Measurements from ENCODE around the gene ARHGEF17. TPM values are rescaled to one million over a fixed set of nuclear protein-coding genes. Genes with fewer than 3 reads are reported as not detected.

The ARHGEF17 gene
- polyA plus RNA-seq, 3 donors = 0.16 to 1.2 (median 0.55) TPM

- Histone ChIP-seq H3K27ac (ENCODE audit: low read depth in 1 of 2, low read length in 2 of 2) (no peak overlapping the region), H3K4me3 (replicated peaks in 1 of 3; ENCODE audit: low read depth in 2 of 3, low read length in 3 of 3) (no peak overlapping the region), H3K9me3 (replicated peaks in 1 of 2; ENCODE audit: control insufficient read depth in 1 of 2, insufficient read depth in 1 of 2, low read length in 2 of 2) (no peaks in the 10 kb centered on the region), H2AFZ (ENCODE audit: insufficient read depth, low read depth, low read length, poor library complexity, severe bottlenecking) (no peak overlapping the region), H3K36me3 (replicated peaks in 1 of 2; ENCODE audit: control insufficient read depth in 1 of 2, insufficient read depth in 2 of 2, low read length in 2 of 2) (no peaks in the 10 kb centered on the region), H3K27me3 (ENCODE audit: control insufficient read depth in 2 of 2, insufficient read depth in 2 of 2, low read length in 2 of 2) (peaks cover 0 to 13% of the 10 kb centered on the region in 2 donors), H3K9ac (ENCODE audit: insufficient read depth, low read length, poor library complexity, severe bottlenecking) (no peak overlapping the region), H4K20me1 (ENCODE audit: insufficient read depth, low read length) (no peaks in the 10 kb centered on the region), H3K4me2 (replicated peaks; ENCODE audit: extremely low read depth, low read length, poor library complexity, severe bottlenecking) (no peak overlapping the region), H3K79me2 (ENCODE audit: insufficient read depth, low read length) (no peaks in the 10 kb centered on the region), H3K4me1 (ENCODE audit: control insufficient read depth in 1 of 2, insufficient read depth in 2 of 2, low read length in 2 of 2) (peaks cover 26 to 38% of the 10 kb centered on the region in 2 donors)
- TF ChIP-seq CTCF (IDR thresholded peaks at IDR 0.05) = no peak
- Mint-ChIP-seq H3K27ac (no peak overlapping the region), H3K4me1 (peaks cover 24% of the 10 kb centered on the region), H3K9me3 (peaks cover 0 to 1% (median 0%) of the 10 kb centered on the region in 7 donors), H3K4me3 (no peak overlapping the region), H3K36me3 (peaks cover 5 to 6% of the 10 kb centered on the region in 2 donors), H3K27me3 (ENCODE audit: low read depth in 3 of 3) (peaks cover 14 to 24% (median 17%) of the 10 kb centered on the region in 3 donors)
- intact Hi-C loops (cut with micrococcal nuclease) = no loop called here
- no peak for DNase-seq
- WGBS (ENCODE audit: insufficient coverage) = 88% methylated on average over 3 of the region's 6 CpGs
Measured at GRCh38 chr11:73312851-73313327, 4.8 kb downstream of the ARHGEF17 start.

GRCh38 chr11:73313652-73314051 lies 5.6 kb downstream of the ARHGEF17 start:
- Histone ChIP-seq H3K4me2 (replicated peaks; ENCODE audit: extremely low read depth, low read length, poor library complexity, severe bottlenecking) (no peak overlapping the region), H3K4me1 (ENCODE audit: control insufficient read depth in 1 of 2, insufficient read depth in 2 of 2, low read length in 2 of 2) (peaks cover 21 to 30% of the 10 kb centered on the region in 2 donors), H4K20me1 (ENCODE audit: insufficient read depth, low read length) (no peaks in the 10 kb centered on the region), H3K79me2 (ENCODE audit: insufficient read depth, low read length) (no peaks in the 10 kb centered on the region), H3K27ac (ENCODE audit: low read depth in 1 of 2, low read length in 2 of 2) (no peak overlapping the region), H2AFZ (ENCODE audit: insufficient read depth, low read depth, low read length, poor library complexity, severe bottlenecking) (peak overlapping the region; percentile 46), H3K27me3 (ENCODE audit: control insufficient read depth in 2 of 2, insufficient read depth in 2 of 2, low read length in 2 of 2) (peaks cover 0 to 11% of the 10 kb centered on the region in 2 donors), H3K9ac (ENCODE audit: insufficient read depth, low read length, poor library complexity, severe bottlenecking) (no peak overlapping the region), H3K36me3 (replicated peaks in 1 of 2; ENCODE audit: control insufficient read depth in 1 of 2, insufficient read depth in 2 of 2, low read length in 2 of 2) (no peaks in the 10 kb centered on the region), H3K9me3 (replicated peaks in 1 of 2; ENCODE audit: control insufficient read depth in 1 of 2, insufficient read depth in 1 of 2, low read length in 2 of 2) (no peaks in the 10 kb centered on the region), H3K4me3 (replicated peaks in 1 of 3; ENCODE audit: low read depth in 2 of 3, low read length in 3 of 3) (no peak overlapping the region)
- Mint-ChIP-seq H3K36me3 (peaks cover 5 to 6% of the 10 kb centered on the region in 2 donors), H3K9me3 (peaks cover 0 to 1% (median 0%) of the 10 kb centered on the region in 7 donors), H3K27ac (peak overlapping the region in 3 of 7 donors; percentile 43 to 46 (median 46)), H3K4me3 (no peak overlapping the region), H3K27me3 (ENCODE audit: low read depth in 3 of 3) (peaks cover 14 to 20% (median 17%) of the 10 kb centered on the region in 3 donors), H3K4me1 (peaks cover 24% of the 10 kb centered on the region)
- TF ChIP-seq CTCF (IDR thresholded peaks at IDR 0.05) = no peak
- DNase-seq = peak; percentile 31 to 54 (median 42)
- intact Hi-C loops (cut with micrococcal nuclease) = no loop called here
- WGBS (ENCODE audit: insufficient coverage) = 17% methylated on average over 1 of the region's 1 CpG
